ENCODE results near the gene VGLL3.

- no peak for TF ChIP-seq CTCF (IDR thresholded peaks at IDR 0.05)
- TF ChIP-seq EZH2 (IDR thresholded peaks at IDR 0.05; ENCODE audit: borderline replicate concordance, insufficient read depth, low read depth, low read length, poor library complexity, severe bottlenecking) = no peak
Observed at GRCh38 chr3:87033205-87033604, 42.3 kb upstream of the VGLL3 start.
